Embryonic facial prominence (tissue), 1 donor: Measurements from ENCODE around the gene PSMD4.
A peak's percentile ranks its signal among the peaks of the same experiment; 100 is the strongest.
"Not testable (repeated sequence)": the region's sequence is repeated elsewhere in the genome, so short reads cannot be mapped to it uniquely, and the experiment has no call there.

Experiments
- DNase-seq: peaks from one replicate; pipeline ENCODE4 v3.0.0-alpha.2; 2016; ENCODE audit errors: extremely low spot score

The PSMD4 gene

GRCh38 chr1:151273924-151274466, 19.5 kb downstream of the PSMD4 start:
- no peak for DNase-seq

GRCh38 chr1:151275341-151275740, 20.8 kb downstream of the PSMD4 start:
- DNase-seq = not testable (repeated sequence)

GRCh38 chr1:151277249-151277648, 22.7 kb downstream of the PSMD4 start:
- DNase-seq = no peak

- peak; percentile 93 for DNase-seq
These were observed 26.9 kb downstream of the PSMD4 start for GRCh38 chr1:151281225-151281968.

- peak; percentile 100 for DNase-seq
These were observed 27.7 kb downstream of the PSMD4 start, which contains the start of gene ZNF687 for GRCh38 chr1:151281969-151282882. ZNF687 (plus strand) TSS chr1:151282299; CDS start chr1:151286292, 3,993 bp downstream.

- DNase-seq = no peak
These were observed 28.6 kb downstream of the PSMD4 start for GRCh38 chr1:151282883-151283725.

- DNase-seq = no peak
These were observed 29.6 kb downstream of the PSMD4 start for GRCh38 chr1:151284013-151284577.

GRCh38 chr1:151286619-151287340, 32.2 kb downstream of the PSMD4 start:
- DNase-seq = no peak

- DNase-seq = no peak
These were observed 32.8 kb downstream of the PSMD4 start for GRCh38 chr1:151287341-151287699.

- DNase-seq = no peak
These were observed 33.4 kb downstream of the PSMD4 start for GRCh38 chr1:151287767-151288500.

- DNase-seq = no peak
These were observed 34.0 kb downstream of the PSMD4 start for GRCh38 chr1:151288502-151288901.

GRCh38 chr1:151289080-151289935, 34.8 kb downstream of the PSMD4 start:
- no peak for DNase-seq

- no peak for DNase-seq
These were observed 35.6 kb downstream of the PSMD4 start for GRCh38 chr1:151289991-151290708.

GRCh38 chr1:151290709-151291303, 36.3 kb downstream of the PSMD4 start:
- no peak for DNase-seq

GRCh38 chr1:151292207-151293030, 37.9 kb downstream of the PSMD4 start:
- DNase-seq = no peak

- no peak for DNase-seq
These were observed 38.6 kb downstream of the PSMD4 start for GRCh38 chr1:151293093-151293492.
